DMS153 treated with DMSO at 0.1 percent for 48 hours (cell line): ENCODE results near the gene RUNX2.

Experiments used
- DNase-seq: peaks from one replicate; lab custom pipeline; 2025; ENCODE audit not compliant: unreplicated experiment; lab: John Stamatoyannopoulos, UW

RUNX2 gene

DNA sequence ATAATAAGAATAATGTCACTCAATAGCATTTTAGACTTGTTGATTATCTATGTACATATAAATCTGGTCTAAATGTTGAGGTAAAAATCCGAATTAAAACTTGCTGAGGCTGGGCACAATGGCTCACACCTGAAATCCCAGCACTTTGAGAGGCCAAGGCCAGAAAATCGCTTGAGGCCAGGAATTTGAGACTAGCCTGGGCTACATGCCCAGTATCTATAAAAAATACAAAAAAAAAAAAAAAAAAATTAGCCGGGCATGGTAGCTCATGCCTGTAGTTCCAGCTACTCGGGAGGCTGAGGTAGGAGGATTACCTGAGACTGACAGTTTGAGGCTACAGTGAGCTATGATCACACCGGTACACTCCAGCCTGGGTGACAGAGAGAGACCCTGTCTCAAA is 83.8 kb downstream of the RUNX2 start:
- no peak for DNase-seq

DNA sequence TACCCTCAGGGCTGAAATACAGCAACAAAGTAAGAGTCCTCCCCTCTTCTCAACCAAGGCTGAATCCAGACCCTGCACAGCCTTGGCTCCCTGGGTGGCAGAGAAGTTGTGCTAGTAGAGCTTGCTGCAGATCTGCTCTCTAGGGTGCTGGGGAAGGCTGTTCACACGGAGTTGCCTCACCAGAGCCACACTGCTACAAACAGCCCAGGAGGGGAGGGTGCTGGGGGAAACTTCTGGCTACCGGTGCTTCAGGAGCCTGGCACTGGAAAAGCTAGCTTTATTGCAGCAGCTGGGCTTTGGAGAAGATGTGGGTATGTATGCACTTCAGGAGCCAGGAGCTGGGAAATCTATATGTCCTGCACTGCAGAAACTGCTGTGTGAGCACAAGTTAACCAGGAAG is 87.2 kb downstream of the RUNX2 start:
- no peak for DNase-seq

DNA sequence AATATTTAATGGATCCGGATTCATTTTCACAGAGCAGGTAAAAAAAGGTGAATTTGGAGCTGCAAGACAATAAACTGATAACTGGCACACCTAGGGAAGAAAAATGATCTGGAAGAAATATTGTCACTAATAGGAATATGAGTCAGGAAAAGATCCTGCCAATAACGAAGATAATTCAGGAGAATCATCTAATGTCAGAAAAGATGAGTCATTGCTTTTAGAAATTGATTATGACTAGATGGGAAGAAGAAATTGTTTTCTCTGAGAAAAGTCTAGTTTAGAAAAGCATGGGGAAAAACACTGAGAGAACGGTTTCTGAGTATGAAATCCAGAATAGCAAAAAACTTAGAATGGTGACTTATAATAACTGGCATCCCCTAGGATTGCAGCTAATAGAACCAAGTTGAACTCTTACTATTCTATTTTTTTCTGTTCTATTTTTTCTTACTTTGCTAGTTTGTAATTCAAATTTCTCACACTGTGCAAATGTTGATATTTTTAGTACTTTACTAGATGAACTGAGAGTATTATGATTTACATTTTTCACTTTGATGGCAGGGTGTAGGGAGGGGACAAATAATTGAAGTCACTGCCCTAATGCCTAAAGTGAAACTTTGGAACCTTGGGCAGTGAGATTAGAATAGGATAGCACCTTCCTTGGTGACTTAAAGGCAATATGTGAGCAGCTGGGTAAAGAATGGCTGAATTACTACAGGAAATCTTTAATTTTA is 87.8 kb downstream of the RUNX2 start:
- no peak for DNase-seq

DNA sequence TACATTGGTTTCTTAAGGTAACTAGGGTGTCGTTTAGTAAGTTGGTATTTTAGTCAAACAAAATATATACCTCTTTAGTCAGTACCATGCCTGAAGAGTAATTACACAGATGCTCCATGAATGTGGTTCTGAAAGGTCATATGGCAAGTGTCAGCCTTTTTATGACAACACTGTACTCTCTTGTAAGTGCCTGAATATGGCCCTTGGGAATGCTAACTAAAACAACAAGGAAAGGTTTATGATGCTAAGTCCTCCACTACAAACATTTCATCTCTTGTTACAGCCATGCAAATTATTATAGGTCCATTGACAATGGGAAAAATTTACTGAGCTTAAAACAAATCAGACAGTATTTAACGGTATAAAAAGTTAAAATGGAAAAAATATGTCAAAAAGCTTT is 88.6 kb downstream of the RUNX2 start:
- DNase-seq: no peak

DNA sequence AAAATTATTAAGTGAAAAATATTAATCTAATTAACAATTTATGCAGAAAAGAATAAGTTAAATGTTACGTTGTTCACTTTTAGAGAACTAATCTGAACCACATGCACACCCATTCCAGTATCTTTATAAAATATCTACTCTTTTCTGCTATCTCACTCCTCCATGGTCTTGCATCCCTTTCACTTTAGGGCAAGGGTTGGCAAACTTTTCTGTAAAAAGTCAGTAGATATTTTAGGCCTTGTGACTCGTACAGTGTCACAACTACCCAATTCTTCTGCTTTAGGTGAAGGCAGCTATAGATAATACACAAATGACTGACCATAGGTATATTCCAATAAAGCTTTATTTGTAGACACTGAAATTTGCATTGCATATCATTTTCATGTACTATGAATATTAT is 89.3 kb downstream of the RUNX2 start:
- no peak for DNase-seq

DNA sequence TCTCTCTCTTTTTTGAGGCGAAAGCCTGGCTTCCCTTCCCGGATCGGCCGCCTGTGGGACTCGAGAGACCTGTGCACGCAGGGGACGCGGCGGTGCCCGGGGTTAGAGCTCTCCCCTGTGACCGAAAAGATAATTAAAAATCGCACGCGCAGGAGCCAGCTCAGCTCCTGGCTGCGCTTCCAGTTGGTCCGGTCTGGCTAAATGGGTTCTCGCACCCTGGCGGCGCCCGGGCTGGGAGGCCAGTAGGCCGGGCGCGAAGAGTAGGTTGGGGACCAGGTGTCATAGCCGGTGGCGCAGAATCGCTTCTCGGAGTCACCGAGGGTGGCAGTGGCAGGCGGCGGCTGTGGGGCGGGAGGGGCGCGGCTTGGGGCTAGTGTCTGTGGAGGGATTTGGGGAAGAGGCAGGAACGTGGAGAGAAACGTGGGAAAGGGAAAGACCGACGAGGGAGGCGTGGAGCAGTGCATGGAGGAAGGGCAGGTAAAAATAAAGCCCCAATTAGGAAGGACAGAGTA is 91.5 kb downstream of the RUNX2 start:
- peak; percentile 19 for DNase-seq

DNA sequence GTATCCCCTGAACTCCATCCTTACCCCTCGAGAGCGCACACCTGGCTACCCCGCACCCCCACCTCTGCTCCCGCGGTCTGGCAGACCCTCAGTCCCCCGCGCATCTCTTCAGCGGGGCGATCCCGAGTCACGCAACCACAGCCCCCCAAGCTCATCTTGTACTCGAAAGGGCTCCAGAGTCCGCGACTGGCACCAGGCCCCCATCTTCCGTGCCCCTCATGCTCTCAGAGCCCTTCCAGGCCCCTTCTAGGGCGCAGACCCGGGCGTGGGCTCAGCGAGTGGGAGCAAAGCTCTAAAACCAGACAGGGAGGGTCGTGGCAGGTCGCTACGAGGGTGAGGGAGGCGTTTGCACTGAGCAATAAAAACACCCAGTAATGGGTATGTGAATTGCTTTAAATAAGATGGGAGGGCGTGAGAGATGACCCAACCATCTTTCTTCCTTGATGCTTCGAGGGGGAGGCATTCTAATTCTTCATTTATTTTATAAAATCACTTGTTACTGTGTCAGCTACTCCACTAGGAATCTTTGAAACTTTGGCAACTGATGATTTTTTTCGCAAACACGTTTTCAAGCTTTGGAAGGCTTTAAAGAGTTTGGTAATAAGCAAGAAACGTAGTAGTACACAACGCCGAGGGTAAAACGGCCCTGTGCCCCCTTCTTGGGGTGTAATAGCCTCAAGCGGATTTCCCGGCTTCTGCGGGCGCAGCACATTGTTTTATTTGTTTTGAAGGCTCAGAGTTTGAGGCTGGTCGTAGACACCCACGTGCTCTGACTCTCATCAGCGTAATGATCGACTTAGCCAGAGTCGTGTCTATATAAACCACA is 92.2 kb downstream of the RUNX2 start:
- DNase-seq: no peak

DNA sequence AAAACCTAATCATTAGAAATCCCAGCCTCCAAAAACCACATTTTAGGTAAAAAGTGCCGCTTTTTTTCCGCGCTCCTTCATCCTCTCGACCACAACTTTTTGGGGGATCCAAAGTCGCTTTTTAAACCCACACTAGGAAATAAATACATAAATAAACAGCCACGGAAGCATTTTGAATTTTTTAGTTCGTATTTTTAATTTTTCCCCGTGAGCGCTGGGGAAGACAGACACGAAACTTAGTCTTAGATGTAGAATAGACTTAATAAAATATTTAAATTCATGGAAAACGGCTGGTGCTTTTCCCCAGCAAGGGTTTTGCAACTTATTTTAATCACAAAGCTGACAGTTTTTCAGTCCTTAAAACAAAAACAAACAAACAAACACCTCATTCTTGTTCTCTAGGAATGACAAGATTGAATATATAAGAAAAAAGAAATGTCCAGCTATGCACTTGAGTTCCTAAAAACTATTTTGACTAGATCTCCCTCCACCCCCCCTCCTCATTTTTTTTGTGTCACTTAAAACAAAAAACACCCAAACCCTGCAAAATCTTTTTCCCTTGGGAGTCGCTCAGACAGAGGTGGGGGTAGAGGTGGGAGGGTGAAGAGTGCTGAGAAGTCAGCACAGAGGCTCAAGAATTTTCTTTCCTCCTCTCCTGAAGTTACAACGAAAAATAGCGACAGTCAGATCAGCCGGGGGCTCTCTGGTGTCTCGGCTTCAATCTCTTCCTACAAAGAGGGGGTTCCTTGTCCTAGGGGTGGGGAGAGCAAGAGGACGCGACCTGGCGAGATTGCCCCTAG is 93.0 kb downstream of the RUNX2 start:
- no peak for DNase-seq

DNA sequence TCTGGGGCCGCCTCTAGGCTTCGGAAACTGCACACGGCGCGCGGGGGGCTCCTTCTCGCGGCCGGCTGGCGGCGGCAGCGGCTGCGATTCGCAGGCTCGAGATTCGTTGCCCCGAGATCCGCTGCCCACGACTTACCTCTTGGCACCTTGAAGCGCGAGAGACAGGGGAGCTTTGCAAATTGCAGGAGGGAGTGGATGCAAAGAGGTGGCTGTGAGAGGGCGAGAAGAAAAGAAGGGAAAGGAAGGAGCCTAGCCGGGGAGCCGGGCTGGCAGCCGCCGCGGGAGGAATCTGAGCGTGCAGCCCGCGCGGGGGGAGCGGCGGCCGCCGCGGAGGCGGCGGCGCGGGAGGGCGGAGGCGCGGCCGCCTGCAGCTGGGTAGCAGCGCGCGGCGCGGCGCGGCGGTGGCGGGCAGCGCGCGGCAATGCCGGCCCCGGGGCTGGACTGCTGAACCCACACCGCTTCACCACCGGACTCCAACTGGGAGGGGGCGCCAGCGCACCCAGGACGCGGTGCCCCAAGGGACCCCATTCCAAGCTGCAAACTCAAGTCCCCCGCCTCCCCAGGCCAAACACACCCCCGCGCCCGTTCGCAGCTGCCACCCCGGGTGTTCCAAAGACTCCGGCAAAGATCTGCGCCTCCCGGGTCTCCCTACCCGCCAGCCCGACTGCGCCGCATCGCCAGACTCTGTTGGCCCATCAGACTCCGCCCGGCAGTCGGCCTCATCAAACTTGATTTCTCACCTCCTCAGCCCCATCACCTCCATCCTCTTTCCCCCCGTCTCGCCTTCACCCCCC is 93.8 kb downstream of the RUNX2 start:
- DNase-seq: peak; percentile 22

DNA sequence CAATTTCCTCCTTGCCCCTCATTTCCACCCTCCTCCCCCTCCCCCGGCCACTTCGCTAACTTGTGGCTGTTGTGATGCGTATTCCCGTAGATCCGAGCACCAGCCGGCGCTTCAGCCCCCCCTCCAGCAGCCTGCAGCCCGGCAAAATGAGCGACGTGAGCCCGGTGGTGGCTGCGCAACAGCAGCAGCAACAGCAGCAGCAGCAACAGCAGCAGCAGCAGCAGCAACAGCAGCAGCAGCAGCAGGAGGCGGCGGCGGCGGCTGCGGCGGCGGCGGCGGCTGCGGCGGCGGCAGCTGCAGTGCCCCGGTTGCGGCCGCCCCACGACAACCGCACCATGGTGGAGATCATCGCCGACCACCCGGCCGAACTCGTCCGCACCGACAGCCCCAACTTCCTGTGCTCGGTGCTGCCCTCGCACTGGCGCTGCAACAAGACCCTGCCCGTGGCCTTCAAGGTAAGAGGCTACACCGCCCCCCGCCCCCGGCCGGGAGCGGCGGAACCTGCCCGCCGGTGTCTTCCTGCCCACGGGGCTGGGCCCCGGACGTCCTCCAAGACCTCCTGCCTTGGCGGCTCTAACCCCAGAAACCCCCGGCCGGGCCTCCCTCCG is 94.5 kb downstream of the RUNX2 start:
- DNase-seq: no peak

DNA sequence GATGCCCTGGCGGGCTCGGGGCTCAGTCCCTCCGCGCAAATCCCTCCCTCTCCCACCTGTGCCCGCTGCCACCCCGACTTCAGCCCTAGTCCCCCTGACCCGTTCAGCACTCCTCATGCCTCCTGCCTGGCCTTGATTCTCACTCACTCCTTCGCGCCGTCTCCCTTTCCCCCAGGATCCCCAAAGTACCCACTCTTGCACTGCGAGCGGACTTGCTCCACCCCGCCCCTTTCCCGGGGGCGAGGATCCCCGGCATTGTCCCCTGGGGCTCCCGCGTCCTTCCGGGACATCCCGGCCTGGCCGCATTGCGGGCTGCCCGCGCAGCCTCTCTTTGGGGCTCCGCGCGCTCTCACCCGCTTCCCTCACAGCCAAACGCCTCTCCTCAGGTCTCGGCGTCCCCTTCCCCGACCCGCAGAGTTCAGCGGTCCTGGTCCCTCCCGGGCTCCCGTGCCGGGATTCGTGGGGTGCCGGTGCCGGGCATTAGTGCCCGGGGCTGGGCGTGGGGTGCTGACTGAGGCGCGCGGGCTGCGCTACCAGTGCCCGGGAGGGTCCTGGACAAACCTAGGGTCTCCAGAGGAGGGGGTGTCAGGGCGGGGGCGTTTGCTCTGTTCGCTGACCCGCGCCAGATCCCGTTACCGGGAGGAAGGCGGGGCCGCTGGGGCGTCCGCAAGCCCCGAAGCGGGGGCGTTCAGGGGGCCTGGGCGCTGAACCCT is 95.1 kb downstream of the RUNX2 start:
- DNase-seq: no peak

DNA sequence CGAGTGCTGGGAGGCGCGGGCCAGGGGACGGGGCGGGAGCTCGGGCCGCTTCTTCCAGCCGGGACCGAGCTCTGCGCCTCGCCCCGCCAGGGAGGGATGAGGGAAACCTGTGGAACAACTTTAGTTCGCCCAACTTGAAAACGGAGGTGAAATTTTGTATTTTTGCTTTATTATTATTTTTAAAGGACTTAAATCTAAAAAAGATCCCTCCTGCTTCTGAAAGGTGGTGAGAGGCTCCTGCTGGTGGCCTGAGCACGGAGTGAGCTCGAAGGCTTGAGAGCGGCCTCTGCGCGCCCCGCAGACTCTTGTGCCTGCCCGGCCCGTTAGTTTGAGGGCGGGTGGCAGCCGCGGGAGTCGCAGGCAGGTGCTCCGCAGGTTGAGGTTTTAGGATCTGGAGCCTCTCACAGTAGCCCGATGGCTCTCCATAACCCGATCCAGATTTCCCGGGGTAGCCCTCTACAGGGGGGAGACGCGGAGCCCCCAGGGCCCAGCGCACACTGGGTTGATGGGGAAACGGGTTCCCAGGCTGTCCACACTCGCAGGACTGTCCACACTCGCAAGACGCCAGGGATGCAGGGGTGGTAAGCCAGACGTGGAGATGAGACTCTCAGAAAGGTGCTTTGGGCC is 95.8 kb downstream of the RUNX2 start:
- DNase-seq: no peak

DNA sequence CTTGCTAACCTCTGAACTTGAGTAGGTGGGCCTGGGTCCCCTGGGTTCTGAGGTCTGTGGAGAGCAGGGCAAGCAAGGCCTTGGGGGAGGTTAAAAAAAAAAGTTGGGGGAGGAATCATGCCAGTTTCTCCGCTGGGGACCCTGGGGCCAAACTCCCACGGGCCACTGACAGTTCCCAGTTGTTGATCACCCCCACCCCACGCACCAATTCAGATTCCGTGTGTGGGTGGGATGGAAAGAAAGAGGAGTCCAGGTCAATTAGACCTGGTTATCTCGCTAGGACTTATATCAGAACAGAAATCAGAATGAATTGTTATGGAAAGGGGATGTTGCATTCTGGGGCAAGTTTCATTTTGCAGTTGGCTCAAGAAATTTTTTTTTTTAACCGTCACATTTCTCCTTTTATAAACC is 96.3 kb downstream of the RUNX2 start:
- no peak for DNase-seq

DNA sequence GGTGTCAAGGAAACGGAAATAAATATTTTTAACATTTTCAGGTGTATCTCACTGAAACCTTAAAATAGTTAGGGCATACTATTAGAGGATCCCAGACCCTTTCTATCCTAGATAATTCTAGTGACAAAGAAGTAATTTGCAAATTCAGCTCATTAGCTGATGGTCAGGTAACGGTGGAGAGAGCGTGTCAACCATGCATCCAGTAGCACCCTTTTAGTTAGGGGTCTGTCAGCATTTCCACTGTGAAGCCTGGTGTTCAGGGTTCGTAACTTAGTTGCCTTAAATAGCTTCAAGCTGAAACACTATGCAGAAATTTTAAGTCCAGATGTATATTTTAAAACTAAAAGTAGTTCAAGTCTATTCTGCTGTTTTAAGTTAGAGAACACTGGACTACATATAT is 98.1 kb downstream of the RUNX2 start:
- DNase-seq: no peak

DNA sequence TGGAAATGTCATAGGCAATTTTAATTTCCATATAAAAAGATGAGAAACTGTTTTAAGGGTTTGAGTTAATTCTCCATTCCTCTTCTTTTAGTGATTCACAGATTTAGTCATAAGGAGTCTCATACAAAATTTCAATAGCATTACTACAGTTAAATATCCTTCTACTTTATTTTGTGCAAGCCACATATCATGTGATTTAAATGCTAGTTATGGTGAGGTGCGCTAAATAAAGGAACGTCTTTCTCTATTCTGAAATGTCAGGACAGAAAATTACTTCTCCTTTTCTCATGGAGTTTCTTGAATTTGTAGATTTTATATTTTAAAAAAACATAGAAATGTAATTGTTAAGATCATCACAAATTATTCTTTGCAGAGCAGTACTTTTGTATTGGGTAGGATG is 99.6 kb downstream of the RUNX2 start:
- DNase-seq: no peak

DNA sequence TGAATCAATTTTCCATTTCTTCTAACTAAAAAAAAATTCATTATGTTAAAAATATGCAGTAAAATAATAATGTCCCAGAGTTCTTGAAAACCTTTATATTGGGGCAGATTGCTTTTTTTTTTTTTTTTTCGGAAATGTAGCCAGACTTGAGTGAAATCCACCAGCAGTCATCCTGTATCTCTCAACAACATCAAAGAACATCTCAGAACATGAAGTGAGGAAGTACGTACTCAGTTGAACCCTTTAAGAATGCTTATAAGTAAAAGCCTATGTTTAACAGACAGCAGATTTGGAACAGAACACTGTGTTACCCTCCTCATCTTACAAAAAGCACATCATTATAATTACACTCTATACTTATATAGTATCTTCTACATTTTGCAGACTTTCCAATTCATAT is 100.6 kb downstream of the RUNX2 start:
- DNase-seq: no peak

DNA sequence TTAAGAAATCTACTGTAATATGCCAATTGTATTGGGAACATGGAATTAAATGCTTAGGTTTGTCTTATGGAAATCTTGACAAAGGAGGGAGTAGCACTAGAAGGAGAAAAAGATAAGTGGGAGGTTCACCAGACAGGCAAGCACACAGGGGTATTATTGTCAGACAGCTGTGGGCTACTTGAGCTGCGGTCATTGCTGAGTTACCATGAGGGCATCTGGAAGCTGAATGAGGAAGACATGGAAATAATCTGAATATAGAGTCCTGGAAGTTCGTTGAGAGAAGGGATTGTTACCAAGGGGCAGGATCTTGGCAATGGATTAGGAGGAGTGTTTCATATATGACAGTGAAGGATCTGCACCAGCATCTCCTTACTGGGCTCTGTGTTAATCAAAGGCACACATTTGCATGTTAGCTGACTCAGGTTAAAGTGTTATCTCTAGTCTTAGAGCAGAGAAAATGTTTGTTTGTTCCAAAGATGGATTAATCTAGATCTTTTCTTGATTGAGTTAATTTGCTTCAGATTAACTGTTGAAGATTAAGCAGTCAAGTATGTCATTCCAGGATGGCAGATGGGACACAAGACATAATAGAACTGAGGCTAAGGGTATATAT is 102.6 kb downstream of the RUNX2 start:
- DNase-seq: no peak

DNA sequence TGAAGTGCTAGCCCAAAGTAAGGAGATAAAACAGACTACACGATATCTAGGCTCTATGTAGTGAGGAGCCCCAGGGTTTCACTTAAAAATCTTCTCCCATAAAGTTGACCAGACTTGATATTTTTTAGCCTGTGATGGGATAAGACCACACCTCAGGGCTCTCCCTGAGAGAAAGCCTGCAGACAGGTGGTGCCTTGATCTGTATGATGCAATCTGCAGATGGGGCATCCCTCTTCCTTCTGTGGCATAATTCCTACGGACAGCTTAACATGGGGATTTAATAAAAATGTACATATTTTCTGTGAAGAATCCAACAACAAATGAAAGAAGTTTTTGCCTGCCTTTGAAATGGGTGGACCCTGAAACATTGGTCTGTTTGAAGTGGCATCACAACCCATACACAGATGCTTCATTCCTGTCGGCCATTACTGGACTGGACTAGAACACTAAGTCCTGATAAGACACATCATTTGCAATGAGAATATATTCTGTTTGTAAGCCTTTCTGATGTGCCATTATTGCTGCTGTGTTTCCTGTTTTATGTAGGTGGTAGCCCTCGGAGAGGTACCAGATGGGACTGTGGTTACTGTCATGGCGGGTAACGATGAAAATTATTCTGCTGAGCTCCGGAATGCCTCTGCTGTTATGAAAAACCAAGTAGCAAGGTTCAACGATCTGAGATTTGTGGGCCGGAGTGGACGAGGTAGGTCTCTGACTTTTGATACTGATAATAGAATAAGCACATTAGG is 103.4 kb downstream of the RUNX2 start:
- DNase-seq: no peak
